Cardiac fibroblast (primary cell): ENCODE results near the gene TNF.
A peak's percentile ranks its signal among the peaks of the same experiment; 100 is the strongest.

Experiments used
- DNase-seq, 2 donors: peaks; one replicate each; pipeline versions ENCODE4 v3.0.0 to v3.0.0-alpha.2; 2010; ENCODE audit warnings: low read depth in 2 of 2
- H3K4me3 ChIP-seq, 2 donors: replicated peaks in 1 of 2; 1 replicate in 1 of 2; 2 replicates in 1 of 2; pipeline ENCODE4 v1.5.1; 2011; ENCODE audit warnings: low read depth in 2 of 2, low read length in 2 of 2, mild to moderate bottlenecking in 2 of 2, moderate library complexity in 1 of 2
- CTCF ChIP-seq: IDR thresholded peaks from one replicate; pipeline ENCODE4 v1.5.1; 2011; ENCODE audit warnings: low read depth, mild to moderate bottlenecking, low read length, inconsistent platforms

The TNF gene

GRCh38 chr6:31544676-31545075, 30.7 kb upstream of the TNF start:
- no peak for DNase-seq
- H3K4me3 ChIP-seq, result no peak overlapping the region
- no peak for TF ChIP-seq CTCF

- TF ChIP-seq CTCF, result no peak
- DNase-seq, result no peak
- no peak overlapping the region for H3K4me3 ChIP-seq
These were observed 30.1 kb upstream of the TNF start for GRCh38 chr6:31545291-31545690.

GRCh38 chr6:31546339-31546957, 28.9 kb upstream of the TNF start, which contains the start of gene ATP6V1G2:
Gene ATP6V1G2 (minus strand): TSS chr6:31546608. CDS start chr6:31546559, 49 bp downstream.
- peak; percentile 100 for TF ChIP-seq CTCF
- DNase-seq, result peak; percentile 94 to 95
- peak within 1 kb of the TSS; percentile 42 to 54 for H3K4me3 ChIP-seq

GRCh38 chr6:31546958-31547726, 28.2 kb upstream of the TNF start, which contains the start of gene NFKBIL1:
Gene NFKBIL1 (plus strand): TSS chr6:31547608. CDS start chr6:31547695, 87 bp downstream.
- peak; percentile 99 for DNase-seq

GRCh38 chr6:31547727-31548543, 27.4 kb upstream of the TNF start:
- H3K4me3 ChIP-seq, result peak overlapping the region; percentile 42 to 54
- DNase-seq, result no peak
- no peak for TF ChIP-seq CTCF

More at GRCh38 chr6:31546958-31547726, 28.2 kb upstream of the TNF start, which contains the start of gene NFKBIL1:
- peak within 1 kb of the TSS; percentile 42 to 54 for H3K4me3 ChIP-seq
- no peak for TF ChIP-seq CTCF

- DNase-seq, result no peak
- no peak for TF ChIP-seq CTCF
- peak overlapping the region in 1 of 2 donors; percentile 54 for H3K4me3 ChIP-seq
These were observed 26.9 kb upstream of the TNF start for GRCh38 chr6:31548544-31548873.
